ENCODE results near the gene KIAA0513. TPM values are rescaled to one million over a fixed set of nuclear protein-coding genes. Genes with fewer than 3 reads are reported as not detected.

KIAA0513 gene
- total and polyA plus RNA-seq, 2 donors (not counting 1 experiment from before 2014, with no cell fraction given) = 11.7 to 22.3 TPM

GRCh38 chr16:85061566-85061965, 34.0 kb downstream of the KIAA0513 start:
- DNase-seq (ENCODE audit: low read depth in 2 of 2) = no peak
- Histone ChIP-seq H3K36me3 (ENCODE audit: control insufficient read depth, insufficient read depth, low read length) (no peaks in the 10 kb centered on the region), H3K27ac (ENCODE audit: insufficient read depth, low read length) (no peak overlapping the region)

DNA sequence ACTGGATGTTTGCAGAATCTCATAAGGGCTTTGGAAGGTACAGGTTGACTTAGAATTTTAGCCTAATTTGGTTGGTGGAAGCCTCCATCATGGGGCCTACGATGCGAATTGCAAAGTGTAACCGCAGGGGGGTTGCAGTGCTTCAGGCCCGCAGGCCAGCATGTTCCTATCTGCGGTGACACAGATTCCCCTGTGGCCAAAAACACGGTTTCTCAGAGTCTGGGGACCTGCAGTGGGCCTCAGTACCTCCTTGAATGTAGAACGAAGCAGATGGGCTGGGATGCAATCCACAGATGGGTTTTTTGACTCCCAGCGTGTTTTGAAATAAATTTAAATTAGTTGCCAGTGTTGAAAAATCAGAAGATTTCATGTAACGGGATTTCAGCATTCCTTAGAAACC, 34.7 kb downstream of the KIAA0513 start:
- Histone ChIP-seq H3K9ac (ENCODE audit: insufficient read depth, low read length) (no peak overlapping the region), H3K4me2 (ENCODE audit: extremely low read depth, insufficient read depth, low read length) (no peak overlapping the region), H3K79me2 (ENCODE audit: control insufficient read depth, insufficient read depth, low read length) (no peaks in the 10 kb centered on the region), H3K9me3 (ENCODE audit: control insufficient read depth, insufficient read depth, low read depth, low read length) (no peaks in the 10 kb centered on the region), H3K27ac (ENCODE audit: insufficient read depth, low read length) (no peak overlapping the region), H4K20me1 (ENCODE audit: control insufficient read depth, extremely low read depth, insufficient read depth, low read length) (no peaks in the 10 kb centered on the region), H2AFZ (ENCODE audit: low read length) (no peak overlapping the region), H3K4me1 (ENCODE audit: control insufficient read depth, extremely low read depth, insufficient read depth, low read length) (no peaks in the 10 kb centered on the region), H3K27me3 (ENCODE audit: control insufficient read depth, insufficient read depth, low read length) (no peaks in the 10 kb centered on the region), H3K36me3 (ENCODE audit: control insufficient read depth, insufficient read depth, low read length) (peaks cover 3% of the 10 kb centered on the region), H3K4me3 (replicated peaks in 1 of 4; ENCODE audit: control extremely low read depth in 1 of 4, insufficient read depth in 1 of 4, low read depth in 3 of 4, low read length in 4 of 4) (no peak overlapping the region)
- DNase-seq (ENCODE audit: low read depth in 2 of 2) = no peak
- TF ChIP-seq, protein P1, sequence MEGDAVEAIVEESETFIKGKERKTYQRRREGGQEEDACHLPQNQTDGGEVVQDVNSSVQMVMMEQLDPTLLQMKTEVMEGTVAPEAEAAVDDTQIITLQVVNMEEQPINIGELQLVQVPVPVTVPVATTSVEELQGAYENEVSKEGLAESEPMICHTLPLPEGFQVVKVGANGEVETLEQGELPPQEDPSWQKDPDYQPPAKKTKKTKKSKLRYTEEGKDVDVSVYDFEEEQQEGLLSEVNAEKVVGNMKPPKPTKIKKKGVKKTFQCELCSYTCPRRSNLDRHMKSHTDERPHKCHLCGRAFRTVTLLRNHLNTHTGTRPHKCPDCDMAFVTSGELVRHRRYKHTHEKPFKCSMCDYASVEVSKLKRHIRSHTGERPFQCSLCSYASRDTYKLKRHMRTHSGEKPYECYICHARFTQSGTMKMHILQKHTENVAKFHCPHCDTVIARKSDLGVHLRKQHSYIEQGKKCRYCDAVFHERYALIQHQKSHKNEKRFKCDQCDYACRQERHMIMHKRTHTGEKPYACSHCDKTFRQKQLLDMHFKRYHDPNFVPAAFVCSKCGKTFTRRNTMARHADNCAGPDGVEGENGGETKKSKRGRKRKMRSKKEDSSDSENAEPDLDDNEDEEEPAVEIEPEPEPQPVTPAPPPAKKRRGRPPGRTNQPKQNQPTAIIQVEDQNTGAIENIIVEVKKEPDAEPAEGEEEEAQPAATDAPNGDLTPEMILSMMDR (conservative IDR thresholded peaks at IDR 0.05 in 1 of 2, IDR thresholded peaks at IDR 0.05 in 1 of 2; ENCODE audit: low read depth in 1 of 2, low read length in 2 of 2) = no peak
- no peak for TF ChIP-seq EZH2 (IDR thresholded peaks at IDR 0.05; ENCODE audit: low read length, missing control alignments)

More at GRCh38 chr16:85061566-85061965, 34.0 kb downstream of the KIAA0513 start:
- no peak overlapping the region for H2AFZ ChIP-seq (ENCODE audit: low read length)
- no peak overlapping the region for H3K4me2 ChIP-seq (ENCODE audit: extremely low read depth, insufficient read depth, low read length)
- TF ChIP-seq, protein P1 (conservative IDR thresholded peaks at IDR 0.05 in 1 of 2, IDR thresholded peaks at IDR 0.05 in 1 of 2; ENCODE audit: low read depth in 1 of 2, low read length in 2 of 2) = no peak
- no peak for TF ChIP-seq EZH2 (IDR thresholded peaks at IDR 0.05; ENCODE audit: low read length, missing control alignments)
- no peaks in the 10 kb centered on the region for H3K4me1 ChIP-seq (ENCODE audit: control insufficient read depth, extremely low read depth, insufficient read depth, low read length)
- H3K9ac ChIP-seq (ENCODE audit: insufficient read depth, low read length) = no peak overlapping the region
- no peaks in the 10 kb centered on the region for H3K79me2 ChIP-seq (ENCODE audit: control insufficient read depth, insufficient read depth, low read length)
- no peak overlapping the region for H3K4me3 ChIP-seq (replicated peaks in 1 of 4; ENCODE audit: control extremely low read depth in 1 of 4, insufficient read depth in 1 of 4, low read depth in 3 of 4, low read length in 4 of 4)
- H3K9me3 ChIP-seq (ENCODE audit: control insufficient read depth, insufficient read depth, low read depth, low read length) = no peaks in the 10 kb centered on the region
- no peaks in the 10 kb centered on the region for H3K27me3 ChIP-seq (ENCODE audit: control insufficient read depth, insufficient read depth, low read length)
- no peaks in the 10 kb centered on the region for H4K20me1 ChIP-seq (ENCODE audit: control insufficient read depth, extremely low read depth, insufficient read depth, low read length)

DNA sequence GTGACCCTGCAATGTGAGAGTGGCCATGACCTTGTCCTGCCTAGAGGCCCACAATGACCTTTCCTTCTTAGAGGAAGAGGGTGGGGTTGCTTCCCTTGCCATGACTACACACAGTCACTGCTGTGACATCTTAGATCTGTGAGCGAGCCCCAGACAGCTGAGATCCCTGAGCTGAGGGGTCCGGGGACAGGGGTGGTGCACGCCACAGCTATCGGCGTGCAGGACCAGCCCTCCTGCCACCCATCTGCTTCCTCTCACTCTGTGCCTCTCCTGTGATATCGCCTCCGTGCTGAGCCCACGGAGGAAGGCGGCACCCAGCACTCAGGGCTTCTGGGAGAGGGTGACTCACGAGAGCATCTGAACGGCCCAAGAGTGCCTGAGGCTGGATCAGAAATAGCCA, 35.2 kb downstream of the KIAA0513 start:
- Histone ChIP-seq H3K79me2 (ENCODE audit: control insufficient read depth, insufficient read depth, low read length) (no peaks in the 10 kb centered on the region), H3K27me3 (ENCODE audit: control insufficient read depth, insufficient read depth, low read length) (no peaks in the 10 kb centered on the region), H2AFZ (ENCODE audit: low read length) (no peak overlapping the region), H3K9me3 (ENCODE audit: control insufficient read depth, insufficient read depth, low read depth, low read length) (no peaks in the 10 kb centered on the region), H3K4me2 (ENCODE audit: extremely low read depth, insufficient read depth, low read length) (no peak overlapping the region), H3K4me3 (replicated peaks in 1 of 4; ENCODE audit: control extremely low read depth in 1 of 4, insufficient read depth in 1 of 4, low read depth in 3 of 4, low read length in 4 of 4) (no peak overlapping the region), H3K36me3 (ENCODE audit: control insufficient read depth, insufficient read depth, low read length) (peaks cover 3% of the 10 kb centered on the region), H3K4me1 (ENCODE audit: control insufficient read depth, extremely low read depth, insufficient read depth, low read length) (no peaks in the 10 kb centered on the region), H3K9ac (ENCODE audit: insufficient read depth, low read length) (no peak overlapping the region), H3K27ac (ENCODE audit: insufficient read depth, low read length) (no peak overlapping the region), H4K20me1 (ENCODE audit: control insufficient read depth, extremely low read depth, insufficient read depth, low read length) (no peaks in the 10 kb centered on the region)
- no peak for TF ChIP-seq EZH2 (IDR thresholded peaks at IDR 0.05; ENCODE audit: low read length, missing control alignments)
- TF ChIP-seq, protein P1 (conservative IDR thresholded peaks at IDR 0.05 in 1 of 2, IDR thresholded peaks at IDR 0.05 in 1 of 2; ENCODE audit: low read depth in 1 of 2, low read length in 2 of 2) = no peak
- DNase-seq (ENCODE audit: low read depth in 2 of 2) = no peak

Data from fibroblast of lung (primary cell).